Activated CD4-positive, alpha-beta T cell treated with anti-CD3 and anti-CD28 coated beads for 24 hours (primary cell): ENCODE results near the gene RXFP2.
A peak's percentile ranks its signal among the peaks of the same experiment; 100 is the strongest.

Experiments
- DNase-seq, 2 donors: peaks; one replicate each; pipeline ENCODE4 v3.0.0-alpha.2; 2020; ENCODE audit warnings: low read depth in 2 of 2

Gene RXFP2

DNA sequence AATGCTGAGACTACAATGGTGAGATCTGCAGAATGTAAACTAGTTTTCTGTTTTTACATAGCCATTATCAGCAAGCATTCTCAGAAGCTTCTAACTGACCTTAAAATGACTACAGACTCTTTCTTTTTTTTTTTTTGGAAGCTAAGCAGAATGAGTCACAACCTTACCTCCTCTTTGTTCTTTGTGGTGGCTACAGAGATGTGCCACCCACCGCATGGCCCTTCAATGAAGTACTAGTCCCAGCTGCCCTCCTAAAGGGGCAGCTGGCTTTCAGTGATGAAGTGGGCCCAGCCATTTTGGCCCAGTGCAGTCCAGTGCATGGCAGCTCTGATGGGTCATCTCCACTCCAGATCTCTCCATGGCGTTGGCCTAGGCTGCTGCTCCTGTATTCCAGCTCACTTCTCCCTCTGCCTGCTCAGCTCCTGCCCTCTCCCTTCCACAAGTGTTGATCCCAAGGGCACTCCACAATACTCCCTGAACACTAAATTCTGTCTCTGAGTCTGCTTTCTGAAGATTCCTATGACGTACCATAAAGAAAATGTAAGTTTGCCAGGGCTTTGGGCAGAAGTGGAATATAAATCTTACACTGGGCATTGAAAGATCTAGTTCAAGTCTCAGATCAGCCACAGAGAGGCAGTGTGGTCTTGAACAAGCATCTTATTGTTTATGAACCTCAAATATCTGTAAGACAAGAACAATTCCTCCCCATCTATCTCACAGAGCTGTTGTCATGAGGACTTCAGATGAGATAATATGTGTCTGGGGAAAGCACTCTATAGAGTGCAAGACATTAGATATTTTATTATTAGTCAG is 85.6 kb downstream of the RXFP2 start:
- DNase-seq: no peak

DNA sequence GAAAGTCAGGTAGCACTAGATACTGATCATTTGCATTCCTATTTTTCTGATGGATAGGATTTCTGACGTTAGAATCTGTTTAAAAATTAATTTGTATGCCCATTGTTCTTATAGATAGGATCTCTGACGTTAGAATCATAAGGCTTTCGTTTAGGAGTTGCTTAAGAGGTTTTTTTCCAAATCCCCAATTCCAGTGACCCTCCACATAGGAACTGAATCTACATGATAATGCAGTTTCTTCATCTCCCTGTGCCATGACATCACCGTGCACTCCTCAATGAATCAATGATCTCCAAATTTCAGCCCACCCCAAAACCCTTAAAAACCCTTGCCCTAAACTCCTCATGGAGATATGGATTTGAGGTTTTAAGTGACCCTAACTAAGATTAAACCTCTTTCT is 87.2 kb downstream of the RXFP2 start:
- DNase-seq: no peak

DNA sequence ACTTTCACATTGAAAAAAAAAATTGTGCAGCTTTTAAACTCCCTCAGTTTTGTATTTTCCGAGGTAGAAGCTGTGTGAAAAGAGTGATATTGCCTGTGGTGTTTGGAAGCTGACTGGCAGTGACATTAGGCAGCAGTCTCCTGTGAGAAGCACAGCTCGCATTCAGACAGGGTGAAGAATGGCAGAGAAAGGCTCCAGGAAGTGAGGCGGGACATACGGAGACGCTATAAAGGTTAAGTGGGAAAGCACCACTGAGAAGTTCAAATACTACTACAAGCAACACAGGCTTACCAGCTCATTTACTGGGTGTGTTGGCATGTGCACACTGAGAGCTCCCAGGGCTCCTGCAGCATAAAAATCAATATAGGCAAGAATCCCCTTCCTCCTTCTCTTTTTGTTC is 88.4 kb downstream of the RXFP2 start:
- DNase-seq: no peak

DNA sequence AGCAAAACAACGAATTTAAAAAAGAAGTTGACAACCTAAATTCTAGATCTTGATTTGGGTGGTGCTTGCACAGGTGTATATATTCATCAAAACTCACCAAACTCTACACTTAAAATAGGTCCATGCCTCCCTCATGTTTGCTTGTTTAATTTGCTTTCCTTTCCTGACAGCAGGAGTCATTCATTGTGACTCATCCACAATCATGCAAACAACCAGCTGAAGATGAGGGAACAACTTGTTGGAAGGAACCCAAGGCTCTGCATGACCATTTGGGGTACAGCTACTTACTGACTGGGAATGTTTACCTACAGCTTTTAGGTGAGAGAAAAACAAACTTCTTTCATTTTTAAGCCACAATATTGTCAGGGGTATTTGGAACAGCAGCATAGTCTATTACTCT is 96.6 kb downstream of the RXFP2 start:
- DNase-seq: no peak

DNA sequence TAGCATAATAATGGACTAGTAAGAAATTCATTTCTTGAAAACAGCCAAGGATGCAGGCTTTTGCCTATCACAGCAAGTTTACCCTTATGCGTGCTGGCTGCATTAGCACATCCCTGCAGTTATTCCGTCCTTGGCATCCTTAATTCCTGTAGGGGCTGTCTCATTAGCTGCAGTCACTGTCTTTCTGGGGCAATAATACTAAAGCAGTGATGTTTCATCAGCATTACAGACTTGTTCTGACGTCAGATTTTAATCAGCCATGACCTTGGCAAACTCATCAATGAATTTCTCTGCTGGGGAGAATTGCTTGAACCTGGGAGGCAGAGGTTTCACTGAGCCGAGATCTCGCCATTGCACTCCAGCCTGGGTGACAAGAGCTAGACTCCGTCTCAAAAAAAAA is 103.7 kb downstream of the RXFP2 start:
- DNase-seq: no peak

DNA sequence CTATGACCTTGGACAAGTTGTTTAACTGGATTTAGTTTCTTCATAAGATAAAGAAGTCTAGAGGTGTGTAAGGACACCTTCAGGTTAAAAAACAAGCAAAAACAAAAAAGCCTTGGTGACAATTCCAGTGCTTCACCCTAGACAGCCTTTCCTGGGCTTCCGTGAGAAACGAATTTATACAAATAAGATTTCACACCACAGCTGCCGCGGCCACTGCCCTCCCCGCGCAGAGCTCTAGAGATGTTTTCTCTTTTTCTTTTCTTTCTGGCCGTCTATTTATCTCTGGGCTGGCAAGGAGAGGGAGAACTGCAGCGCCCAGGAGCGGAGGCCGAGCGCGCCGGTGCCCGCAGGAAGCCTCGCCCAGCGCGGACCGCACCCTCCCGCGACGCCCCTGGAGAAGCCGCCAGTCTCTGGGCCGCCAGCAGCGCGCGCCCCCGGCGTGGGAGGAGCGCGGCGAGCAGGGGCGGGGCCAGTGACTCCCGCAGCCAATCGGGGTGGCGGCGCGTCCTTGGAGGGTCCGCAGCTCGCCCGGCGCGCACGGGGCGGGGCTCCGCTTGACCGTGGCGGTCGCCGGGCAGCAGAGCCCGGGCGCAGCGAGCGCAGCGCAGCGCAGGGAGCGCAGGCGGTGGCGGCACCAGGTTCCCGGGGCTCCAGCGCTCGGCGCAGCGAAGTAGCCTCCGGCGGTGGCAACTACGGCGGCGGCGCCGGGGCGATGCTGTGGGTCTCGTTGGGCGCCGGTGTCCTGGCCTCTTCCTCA is 107.0 kb downstream of the RXFP2 start:
- peak; percentile 29 to 50 for DNase-seq

DNA sequence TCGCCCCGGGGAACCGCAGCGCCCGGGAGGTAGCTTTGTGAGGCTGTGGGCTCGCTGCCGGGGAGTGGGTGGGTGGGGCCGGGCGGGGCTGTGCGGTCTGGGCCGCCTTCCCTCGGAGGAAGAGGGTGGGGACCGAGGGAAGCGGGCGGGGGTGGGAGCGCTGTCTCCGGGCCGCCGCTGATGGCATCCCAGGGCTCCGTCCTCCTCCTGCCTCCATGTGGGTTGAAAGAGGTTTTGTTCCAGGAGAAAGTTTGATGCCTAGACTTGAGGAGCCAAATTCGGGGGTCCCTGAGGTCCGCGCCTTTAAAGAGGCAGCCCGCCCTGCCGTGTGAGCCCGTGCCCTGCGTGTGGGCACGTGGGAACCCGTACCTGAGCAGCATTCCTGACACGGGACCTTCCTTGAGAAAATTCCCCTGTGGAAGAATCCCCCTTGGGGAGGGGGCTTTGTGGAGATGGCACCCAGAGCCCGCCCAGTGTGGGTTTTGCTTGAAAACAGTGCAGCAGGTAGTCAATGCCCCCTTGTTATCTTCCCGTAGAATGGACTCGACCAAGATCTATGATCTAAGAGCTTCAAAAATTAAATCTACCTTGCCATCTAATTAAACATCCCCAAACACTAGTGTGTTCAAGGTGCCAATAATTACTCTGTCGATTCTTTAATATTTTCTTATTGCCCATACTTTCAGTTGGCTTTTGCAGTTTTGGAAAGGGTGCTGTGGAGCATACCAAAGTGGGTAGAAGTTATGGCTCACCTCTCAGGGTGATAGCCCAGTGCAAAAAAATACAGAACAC is 107.8 kb downstream of the RXFP2 start:
- no peak for DNase-seq

DNA sequence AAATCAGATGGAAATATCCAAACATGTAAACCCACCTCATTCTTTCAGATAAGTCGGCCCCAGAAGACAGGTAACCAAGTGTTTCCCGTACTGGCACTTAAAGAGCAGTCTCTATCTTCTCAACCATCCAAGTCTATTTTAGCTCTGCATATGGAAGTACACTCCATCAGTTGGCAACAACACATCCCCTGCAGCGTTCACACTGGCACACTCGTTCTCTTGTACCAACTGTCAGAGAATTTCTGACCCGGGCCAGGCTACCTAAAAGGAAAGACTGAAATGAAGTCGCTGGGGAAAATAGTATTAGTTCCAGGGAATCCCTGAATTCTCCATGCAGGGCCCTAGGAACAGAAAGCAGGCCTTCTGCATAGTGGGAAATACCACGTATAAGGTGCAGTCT is 109.3 kb downstream of the RXFP2 start:
- DNase-seq: no peak

DNA sequence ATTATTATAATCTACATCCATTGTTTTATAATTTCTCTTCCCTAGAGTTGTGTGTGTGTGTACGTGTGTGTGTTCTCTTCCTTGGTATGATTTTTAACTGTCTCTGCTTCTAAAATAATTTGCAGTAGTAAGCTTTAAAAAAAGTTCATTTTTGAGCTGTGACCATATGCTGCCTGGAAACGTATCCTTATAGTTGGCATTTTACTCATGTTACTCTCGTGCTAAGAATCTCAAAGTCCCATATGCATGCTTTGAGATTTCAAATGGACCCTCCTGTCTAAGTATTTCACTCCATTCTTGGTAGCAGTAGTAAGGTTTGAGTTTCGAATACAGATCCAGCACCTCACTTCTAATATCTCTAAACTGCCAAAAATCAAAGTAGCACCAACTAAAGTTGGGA is 109.9 kb downstream of the RXFP2 start:
- DNase-seq: no peak

DNA sequence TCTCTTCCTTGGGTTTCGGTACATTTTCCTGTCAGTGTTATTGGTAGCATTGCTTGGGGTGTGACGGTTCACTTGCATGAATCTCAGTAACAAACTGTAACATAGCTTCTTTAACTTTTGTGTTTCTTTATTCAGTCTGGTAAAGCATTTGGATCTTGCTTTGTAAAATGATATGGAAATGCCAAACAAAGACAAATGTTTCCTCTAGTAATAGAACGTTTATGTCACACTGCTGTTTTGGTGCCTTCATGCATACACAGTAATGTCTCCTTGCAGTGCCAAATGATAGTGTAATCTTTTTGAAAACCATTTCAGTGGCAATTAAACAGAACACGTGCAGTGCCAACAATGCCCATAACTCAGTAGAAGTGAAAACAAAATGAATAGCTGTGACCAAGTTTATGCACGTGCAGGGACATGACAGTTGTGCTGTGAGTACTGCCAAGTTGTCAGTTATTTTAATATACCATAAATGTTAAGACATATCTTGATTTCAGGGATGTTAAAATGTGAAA is 110.8 kb downstream of the RXFP2 start:
- DNase-seq: no peak

DNA sequence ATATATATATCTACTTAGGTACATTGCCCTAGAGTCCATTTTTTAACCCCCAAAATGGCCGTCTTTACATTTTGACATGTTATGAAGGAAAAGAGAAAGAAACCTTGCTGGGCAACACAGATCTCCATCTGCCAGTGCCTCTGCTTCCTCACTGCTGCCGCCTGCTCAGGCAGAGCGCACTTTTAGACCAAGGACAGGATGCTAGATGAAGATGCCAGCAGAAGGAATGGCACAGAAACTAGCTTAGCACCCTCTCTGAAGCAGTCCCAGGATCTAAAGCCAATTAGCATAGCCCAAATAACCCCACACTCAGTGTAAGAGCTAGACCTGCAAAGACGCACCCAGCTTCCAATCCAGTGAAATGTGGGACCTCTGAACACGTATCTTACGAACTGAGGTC is 111.9 kb downstream of the RXFP2 start:
- DNase-seq: no peak
